Mesenteric fat pad (tissue), 1 donor: ENCODE results near the gene ZNF580. TPM values are rescaled to one million over a fixed set of nuclear protein-coding genes. Genes with fewer than 3 reads are reported as not detected.

Experiments used
- DNase-seq: peaks from one replicate; pipeline ENCODE4 v3.0.0-alpha.2; 2020; ENCODE audit warnings: low spot score
- total RNA-seq: library from RNA; stranded (reverse); fragmentation: NEBNext Ultra II Directional; extraction: Animal tissue kit (Norgen Biotek cat#: 25700); gene quantifications from one replicate; pipeline ENCODE4 v1.2.1, GENCODE V29; 2021
- donor health status: DM: yes; HTN: yes; CAD: no.

The ZNF580 gene
- total RNA-seq, 1 donor from 2014 or later, result 39.6 TPM

DNA sequence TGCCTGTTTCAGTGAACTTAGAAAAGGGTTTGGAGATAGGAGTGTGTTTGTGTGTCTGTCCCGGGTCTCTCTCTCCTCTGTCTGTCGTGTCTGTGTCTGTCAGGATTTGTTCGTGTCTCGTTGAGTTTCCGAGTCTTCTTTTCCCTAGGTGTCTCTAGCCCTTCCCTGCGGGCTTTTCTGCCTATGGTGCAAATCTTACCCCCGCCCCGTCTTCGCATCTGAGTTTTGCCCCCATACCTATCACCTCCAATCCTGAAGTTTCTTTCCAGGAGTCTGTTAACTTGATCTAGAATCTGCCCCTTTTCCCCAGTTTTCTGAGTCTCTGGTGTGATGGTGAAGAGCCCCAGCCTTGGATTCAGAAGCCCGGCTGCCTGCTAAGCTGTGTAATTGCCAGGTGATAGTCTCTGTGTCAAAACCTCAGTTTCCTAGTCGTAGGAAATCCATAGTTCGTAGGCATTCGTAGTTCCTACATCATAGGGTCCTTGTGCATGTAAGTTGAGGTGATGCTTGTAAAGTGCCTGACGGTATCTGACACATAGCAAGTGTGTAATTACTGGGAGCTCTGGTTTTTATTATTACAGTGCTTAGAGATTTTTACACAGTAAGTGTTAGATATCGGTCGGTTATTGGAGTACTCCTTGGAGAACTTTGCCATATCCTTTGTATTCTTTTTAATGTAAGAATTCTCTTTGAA lies 35.0 kb downstream of the ZNF580 start:
- DNase-seq, result no peak

DNA sequence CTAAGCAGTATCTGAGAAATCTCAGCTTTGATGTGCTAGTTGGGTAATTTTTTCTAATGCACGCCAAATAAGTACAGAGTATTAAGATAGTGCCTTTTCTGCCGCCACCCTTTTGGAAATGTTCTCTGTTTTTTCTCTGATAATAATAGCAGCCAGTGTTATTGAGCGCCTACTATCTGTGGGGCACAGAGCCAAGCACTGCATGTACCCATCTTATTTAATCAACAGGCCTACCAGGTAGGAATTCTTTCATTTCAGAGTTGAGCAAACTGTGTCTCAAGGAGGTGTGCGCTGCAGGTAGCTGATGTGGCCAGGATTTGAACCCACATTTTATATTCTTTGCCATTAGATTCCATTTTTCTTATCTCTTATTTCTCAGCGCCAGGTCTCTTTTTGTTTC lies 35.6 kb downstream of the ZNF580 start:
- no peak for DNase-seq

DNA sequence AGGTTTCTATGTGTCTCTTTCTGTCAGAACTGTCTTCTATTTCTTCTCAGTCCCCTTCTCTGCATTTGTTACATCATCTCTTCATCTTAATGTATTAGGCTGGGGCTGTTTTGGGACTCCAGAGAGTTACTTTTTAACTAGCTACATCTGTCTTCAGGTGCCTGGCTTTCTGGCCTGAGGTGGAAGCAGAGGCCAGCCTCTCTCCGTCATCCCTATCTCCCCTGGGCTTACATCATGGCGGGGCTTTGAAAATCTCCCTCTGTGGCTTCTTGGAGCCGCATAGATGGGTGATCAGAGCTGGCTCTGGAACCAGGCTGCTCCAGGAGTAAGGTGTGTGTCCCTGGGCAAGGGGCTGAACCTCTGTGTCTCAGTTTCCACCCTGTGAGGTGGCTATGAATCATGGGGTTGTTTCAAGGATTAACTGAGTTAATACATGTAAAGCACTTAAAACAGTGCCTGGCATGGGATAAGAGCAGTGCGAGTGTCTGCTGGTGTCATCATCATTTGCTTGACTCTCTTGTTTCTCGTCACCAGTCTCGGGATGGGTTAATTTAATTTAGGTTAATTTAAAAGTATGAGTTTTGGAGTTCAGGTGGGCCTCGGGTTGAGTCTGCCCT lies 36.2 kb downstream of the ZNF580 start:
- no peak for DNase-seq

DNA sequence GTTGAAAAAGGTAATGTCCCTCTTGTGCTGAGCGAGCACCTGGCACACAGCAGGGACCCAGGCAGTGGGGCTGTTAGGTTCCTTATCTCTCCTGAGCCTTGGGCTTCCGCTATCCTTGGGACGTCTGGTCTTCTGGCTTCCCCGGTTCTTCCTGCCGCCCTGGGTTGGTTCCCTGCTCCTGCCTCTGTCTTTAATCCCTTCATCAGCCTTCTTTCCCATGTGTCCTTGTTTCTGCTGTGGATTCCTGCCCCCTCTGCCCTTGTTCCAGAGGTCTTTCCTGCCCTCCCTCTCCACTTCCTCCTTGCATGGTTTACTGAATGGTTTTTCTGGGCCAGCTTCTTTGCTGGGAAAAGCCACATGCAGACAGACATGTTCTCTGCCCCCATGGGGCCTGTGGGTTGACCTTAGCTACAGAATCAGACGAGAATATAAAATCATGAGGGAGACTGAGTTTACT lies 36.8 kb downstream of the ZNF580 start:
- DNase-seq, result no peak

DNA sequence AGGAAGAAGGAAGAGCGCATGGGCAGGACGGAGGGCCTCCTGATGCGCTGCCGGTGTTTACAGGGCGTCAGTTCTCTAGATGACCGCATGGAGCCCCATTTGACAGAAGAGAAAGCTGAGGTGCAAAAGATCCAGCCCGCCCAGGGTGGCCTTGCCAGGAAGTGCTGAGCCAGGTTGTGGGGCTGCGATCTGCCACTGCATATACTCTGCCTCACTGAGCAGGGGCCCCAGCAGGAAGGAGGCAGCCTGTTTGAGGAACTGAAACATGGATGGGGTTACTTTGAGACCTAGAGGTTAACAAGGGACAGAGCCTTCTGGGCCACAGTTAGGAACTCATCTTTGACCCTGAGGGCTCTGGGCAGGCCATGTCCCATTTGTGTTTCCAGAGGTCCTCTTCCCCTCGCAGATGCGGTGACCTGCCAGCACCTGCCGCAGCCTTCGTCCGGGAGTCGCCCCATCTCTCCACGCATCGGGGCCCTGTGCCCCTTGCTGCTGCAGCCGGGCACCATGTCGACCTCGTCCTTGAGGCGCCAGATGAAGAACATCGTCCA lies 37.4 kb downstream of the ZNF580 start:
- no peak for DNase-seq

DNA sequence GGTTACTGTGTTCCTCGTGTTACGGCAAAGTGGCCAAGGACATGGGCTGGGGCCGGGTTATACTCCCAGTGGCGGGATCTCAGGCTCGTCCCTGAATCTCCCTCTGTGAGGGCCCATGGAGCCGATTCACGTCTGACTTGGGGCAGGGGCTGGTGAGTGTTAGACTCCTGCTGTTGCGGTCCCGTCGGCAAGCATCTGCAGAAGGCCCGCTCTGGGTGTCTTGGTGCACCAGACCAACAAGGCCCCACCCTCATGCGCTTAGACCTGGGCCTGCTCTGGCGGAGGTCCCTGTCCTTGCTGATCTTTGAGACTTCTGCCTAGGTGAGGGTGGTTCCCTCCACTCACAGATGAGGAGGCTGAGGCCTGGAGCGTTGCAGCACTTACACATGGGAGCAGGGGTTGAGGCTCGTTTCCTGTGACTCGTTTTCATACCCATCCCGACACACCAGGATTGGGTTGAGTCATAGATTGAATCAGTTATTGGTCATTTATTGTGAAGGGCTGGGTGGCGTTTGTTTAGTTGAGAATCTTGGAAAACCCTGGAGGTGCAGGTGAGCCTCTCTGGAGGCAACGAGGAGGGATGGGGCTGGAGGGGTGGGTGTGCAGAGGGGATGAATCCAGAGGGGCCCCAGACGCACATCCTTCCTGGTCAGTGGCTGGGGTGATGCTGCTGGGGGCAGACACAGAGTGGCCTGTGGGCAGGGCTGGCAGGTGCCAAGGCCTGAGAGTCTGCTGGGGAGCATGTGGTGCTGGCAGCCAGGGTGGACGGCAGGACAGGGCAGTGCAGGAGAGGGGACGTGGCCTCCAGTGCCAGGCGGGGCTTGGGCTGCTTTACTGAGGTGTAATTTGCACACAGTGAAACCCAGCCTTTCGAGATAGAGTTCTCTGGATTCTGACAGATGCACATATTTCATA lies 38.8 kb downstream of the ZNF580 start:
- DNase-seq, result no peak

DNA sequence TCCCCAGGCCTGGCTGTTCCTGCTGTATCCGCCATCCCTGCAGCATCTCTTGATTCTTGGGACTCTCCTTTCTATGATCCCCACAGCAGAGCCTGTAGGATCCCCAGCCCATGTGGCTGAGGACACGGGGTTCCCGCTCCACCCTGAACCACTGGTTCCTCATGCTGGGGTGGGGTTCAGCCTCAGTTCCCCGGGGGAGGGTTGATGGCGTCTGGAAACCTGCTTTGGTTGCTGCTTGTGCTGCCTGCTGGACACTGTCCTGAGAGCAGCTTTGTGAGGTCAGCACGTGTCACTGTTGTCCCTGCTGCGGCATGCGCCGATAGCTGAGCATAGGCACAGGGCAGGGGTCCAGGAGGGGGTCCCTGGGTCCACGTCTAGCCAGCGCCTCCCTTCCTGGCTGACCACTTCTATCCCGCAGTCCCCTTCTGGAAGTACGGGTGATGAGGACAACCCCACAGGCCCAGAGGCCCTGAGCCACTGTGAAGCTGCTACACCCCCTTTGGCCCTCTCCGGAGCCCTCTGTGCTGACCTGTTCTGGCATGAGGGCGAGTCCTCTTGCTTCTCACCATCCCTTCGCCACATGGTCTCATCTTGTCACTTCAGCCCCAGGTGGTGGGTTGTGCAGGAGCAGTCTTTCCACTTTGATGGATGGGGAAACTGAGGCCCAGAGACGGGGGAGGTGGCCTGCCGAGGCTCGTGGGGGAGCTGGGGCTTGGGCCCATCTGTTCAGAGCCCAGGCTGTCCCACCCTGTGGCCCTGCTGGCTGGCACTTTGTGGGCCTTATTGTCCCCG lies 39.7 kb downstream of the ZNF580 start:
- no peak for DNase-seq

DNA sequence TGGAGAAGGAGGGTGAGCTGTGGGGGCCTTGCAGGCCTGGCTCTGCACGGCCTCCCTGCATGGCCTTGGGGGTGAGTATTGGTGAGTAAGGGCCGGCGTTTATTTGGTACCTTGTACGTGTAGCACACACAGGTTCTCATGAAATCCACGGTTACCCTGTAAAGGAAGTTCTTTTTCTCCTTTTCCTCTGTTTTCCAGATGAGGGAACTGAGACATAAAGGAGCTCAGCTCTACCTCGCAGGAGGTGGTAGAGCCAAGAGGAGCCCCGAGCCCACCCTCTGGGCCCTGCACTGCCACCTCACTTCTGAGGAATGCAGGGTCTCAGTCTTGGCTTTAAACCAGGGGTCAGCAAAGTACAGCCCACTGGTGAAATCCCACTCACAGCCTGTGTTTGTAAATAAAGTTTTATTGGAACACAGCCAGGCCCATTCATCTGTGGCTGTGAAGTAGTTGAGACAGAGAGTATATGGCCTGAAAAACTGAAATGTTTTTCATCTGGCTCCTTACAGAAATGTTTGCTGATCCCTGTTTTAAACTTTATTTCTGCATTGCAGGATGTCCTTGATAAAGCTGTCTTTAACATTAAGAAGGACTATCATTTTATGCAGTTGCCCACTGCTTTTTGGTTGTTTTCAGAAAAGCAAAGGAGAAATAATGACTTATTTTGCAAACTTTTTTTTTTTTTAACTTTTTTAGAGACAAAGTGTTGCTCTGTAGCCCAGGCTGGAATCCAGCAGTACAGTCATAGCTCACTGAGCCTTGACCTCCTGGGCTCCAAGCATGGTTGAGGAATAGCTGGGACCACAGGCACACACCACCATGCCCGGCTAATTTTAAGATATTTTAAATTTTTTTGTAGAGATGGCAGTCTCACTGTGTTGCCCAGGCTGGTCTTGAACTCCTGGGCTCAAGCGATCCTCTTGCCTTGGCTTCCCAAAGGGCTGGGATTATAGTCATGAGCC lies 40.6 kb downstream of the ZNF580 start:
- DNase-seq, result no peak

DNA sequence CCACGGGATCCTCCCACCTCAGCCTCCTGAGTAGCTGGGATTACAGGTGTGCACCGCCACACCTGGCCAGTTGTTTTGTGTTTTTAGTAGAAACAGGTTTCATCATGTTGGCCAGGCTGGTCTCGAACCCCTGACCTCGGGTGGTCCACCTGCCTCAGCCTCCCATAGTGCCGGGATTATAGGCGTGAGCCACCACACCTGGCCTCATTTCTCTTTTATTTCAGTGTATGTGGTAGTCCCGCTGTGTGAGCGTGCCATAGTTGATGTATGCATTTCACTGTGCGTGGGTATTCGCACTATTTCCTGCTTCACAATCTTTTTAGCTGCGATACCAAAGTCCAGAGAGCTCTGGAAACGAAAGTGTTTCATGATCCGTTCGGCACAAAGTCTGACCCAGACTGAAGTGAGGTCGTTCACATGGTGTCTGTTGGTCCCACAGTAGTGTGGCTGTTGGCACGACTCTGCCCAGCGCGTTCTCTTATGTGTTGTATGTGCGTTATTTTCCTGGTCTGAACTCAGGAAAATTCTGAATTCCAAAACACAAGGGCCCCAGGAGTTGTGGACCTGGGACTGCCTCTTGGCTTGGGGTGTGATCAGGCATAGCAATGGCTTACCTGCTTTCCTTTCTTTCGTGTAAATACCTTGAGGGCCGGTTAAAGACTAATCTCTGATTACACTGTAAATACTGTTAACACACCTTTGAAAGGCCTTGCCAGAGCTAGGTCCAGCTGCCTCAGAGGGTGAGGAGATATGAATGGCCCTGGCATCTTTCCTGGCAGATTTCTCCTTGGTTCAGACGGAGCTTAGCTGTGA lies 42.9 kb downstream of the ZNF580 start:
- DNase-seq, result no peak

DNA sequence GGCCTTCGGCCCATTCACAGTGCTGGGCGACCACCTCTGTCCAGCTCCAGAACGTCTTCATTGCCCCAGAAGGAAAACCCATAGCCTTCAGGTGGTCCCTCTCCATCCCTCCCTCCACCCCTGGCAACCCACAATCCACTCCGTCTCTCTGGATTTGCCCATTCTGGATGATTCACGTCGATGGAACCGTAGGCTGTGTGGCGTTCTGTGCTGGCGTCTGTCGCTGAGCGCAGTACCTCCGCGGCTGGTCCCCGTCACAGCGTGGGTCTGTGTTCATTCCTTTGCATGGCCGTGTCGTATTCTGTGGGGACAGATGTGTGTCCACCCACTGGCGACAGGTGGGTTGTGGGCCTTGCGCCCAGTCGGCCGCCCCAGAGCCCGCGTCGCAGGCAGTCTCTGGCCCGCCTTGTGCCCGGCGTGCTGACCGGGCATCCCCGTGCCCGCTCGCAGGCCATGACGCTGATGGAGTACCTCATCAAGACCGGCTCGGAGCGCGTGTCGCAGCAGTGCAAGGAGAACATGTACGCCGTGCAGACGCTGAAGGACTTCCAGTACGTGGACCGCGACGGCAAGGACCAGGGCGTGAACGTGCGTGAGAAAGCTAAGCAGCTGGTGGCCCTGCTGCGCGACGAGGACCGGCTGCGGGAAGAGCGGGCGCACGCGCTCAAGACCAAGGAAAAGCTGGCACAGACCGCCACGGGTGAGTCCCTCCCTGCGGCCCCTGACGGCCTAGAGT lies 44.3 kb downstream of the ZNF580 start:
- no peak for DNase-seq

DNA sequence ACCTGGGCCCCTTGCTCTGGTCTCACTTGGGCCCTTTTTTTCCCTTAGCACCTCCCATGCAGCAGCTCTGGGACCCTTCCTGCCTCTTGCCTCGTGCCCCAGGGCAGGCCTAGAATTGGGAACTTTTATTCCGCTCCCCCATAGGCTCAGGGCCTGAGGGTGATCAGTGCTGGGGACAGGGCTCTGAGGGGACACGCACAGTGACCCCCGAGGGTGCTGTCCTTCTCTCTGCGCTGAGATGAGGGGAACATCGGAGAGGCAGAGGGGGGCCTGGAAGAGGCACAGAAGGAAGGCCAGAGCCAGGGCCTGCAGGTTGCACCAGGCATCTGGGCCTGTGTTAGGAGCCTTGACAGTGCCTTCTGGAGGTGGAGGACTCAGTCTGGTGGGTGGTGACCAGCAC lies 45.0 kb downstream of the ZNF580 start:
- no peak for DNase-seq

DNA sequence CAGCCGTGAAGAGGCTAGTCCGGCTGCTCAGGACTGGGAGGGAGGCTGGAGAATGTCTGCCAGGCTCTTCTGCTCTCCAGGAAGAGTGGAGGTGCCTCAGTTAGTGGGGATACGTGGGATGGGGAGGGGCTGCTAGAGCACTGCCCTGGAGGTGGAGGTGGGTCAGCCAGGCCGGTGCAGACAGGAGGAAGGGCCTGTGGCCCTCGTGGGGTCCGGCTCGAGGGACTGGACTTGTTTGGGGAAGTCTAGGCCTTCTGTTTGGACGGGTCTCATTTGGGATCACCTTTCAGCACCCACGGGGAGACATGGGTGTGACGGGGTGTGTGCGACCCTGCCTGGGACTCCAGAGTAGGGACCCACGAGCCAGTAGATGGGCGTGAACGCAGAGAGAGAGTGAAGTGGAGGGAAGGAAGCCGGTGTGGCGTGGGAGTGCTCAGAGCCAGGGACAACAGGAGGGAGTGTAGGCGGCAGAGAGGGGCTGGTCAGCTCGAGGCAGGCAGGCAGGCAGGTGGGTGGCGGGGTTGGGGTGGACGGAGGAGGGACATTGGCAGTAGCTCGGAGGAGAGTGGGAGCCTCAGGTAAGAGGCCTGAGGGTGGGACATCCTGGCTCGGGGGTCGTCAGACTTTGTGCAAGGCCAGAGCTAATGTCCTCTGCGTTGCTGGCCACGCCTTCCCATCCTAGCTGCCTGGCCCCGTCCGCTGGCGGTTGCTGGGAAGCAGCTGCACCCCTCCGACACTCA lies 45.7 kb downstream of the ZNF580 start:
- DNase-seq, result no peak

DNA sequence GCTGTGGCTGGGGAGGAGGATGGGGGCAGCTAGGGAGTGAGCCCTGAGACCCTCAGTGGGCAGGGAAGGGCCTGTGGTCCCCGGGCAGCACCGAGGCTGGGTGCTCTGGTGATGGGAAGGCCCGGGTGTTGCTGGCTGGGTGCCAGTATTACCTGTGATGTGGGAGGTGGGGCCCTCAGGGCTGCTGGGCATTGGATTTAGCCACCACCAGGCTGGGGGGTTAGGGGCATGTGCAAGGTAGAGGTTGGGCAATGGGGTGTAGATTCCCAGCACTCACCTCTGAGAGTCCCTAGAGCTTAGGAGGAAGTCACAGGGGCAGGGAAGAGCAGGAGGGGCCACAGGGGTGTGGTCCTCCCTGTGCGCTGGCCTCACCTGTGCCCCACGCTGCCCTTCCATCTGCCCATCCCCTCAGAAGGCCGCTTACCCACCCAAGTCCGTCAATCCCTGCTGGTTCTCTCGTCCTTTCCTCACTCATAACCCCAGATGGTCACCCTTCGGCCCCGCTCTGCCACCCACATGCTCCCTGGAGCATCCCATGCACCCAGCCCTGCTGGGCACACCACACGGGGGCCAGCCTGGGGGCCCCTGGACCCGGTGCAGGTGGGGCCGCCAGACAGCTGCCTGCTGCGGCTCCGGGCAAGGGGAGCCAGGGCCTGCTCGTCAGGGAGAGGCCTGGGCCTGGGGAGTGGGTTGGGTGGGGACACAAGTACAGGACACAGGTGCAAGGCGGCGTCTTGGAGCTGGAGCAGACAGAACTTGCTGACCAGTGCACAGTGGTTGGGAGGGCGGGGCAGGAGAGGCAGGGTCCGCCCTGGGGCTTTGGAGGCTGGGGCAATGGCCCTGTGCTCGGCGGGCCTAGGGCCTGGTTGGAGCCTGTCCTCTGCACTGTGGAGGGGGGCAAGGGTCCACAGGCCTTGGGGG lies 46.7 kb downstream of the ZNF580 start:
- DNase-seq, result no peak

DNA sequence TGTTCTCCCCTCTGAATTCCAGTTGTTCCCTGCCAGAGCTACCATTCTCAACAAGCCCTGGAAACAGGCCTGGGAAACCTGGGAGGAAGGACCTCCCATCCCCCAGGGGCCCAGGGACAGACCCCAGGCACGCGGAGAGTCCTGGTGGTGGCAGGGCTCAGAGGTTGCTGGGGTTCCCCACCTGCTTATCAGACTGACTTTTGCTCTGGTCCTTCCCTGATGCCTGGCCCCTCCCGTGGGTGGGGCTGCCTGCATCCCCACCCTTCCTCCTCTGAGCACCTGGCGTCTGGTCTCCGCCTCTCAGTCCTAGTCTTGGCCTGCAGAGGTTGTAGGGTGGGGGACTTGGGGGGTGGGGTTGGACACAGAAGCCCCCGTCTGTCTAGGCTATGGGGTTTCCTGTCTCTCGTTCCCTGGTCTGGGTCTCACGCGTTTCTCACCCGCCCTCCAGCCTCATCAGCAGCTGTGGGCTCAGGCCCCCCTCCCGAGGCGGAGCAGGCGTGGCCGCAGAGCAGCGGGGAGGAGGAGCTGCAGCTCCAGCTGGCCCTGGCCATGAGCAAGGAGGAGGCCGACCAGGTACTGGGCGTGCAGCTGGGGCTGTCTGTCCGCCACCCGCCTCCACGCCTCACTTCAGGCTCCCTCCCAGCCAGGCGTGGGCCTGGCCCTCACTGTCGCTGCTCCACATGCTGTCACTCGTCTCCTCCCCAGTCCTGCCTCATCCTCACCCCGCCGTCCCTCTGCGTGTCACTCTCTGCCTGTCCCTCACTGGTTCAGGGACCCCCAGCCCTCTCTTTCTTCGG lies 47.8 kb downstream of the ZNF580 start:
- no peak for DNase-seq

DNA sequence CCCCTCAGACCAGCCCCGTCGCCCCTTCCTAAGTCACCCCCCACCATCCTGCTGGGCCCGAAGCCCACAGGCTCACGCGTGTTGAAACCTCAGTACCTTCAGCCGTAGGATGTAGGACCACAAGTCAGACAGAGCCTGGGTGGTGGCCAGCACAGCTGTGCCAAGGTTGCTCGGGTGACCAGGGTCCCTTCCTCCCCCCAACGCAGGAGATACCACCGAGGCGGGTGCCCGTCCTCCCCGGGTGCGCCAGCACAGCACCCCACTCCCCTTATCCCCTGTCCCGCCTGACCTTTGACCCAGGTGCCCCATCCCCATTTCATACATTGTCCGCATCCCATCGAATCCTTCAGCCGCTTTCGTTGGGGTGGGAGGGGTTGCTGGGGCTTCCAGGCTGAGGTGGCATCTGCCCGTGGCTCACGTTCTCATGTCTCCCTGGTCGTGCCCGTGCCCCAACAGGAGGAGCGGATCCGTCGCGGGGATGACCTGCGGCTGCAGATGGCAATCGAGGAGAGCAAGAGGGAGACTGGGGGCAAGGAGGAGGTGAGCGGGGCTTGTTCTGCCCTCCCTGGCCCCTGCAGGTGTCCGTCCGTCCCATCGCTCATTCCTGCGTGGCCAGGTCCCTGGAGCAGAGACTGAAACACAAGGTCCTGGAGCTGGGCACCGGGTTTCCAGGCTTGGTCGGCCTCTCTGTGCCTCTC lies 48.8 kb downstream of the ZNF580 start:
- DNase-seq, result no peak
